ENCODE data around the gene GATA5. TPM values are rescaled to one million over a fixed set of nuclear protein-coding genes. Genes with fewer than 3 reads are reported as not detected.

GATA5 gene
- total and polyA plus RNA-seq, 2 donors from 2014 or later: 1.0 to 6.9 TPM

DNA sequence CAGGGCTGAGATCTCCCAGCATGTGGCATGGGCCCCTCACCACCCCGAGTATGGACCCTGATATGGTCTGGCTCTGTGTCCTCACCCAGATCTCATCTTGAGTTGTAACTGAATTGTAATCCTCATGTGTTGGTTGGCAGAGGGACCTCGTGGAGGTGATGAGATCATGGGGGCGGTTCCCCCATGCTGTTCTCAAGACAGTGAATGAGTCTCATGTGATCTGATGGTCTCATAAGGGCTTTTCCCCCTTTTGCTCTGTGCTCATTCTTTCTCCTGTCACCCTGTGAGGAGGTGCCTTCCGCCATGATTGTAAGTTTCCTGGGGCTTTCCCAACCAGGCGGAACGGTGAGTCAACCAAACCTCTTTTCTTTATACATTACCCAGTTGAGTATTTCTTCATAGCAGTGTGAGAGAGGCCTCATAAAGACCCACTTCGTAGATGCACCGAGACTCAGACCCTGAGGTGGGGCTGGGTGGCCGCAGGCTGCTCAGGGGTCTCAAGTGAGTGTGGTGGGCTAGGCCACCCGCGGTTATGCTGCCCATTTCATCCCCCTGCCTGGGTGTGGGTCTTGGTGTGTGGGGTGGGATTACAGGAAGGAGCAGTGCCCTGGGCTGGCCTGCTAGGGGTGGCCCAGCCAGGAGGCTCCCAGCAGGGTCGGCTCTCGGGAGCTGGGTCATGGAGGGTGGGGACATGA is 26.2 kb upstream of the GATA5 start:
- H3K27me3 ChIP-seq (ENCODE audit: control insufficient read depth, insufficient read depth, low read length): no peaks in the 10 kb centered on the region
- no peaks in the 10 kb centered on the region for H3K36me3 ChIP-seq (ENCODE audit: control insufficient read depth in 2 of 3, insufficient read depth in 3 of 3, low read length in 3 of 3)
- H3K9me3 ChIP-seq (ENCODE audit: control insufficient read depth in 2 of 3, insufficient read depth in 1 of 3, low read length in 3 of 3): no peaks in the 10 kb centered on the region
- intact Hi-C loops (cut with DNase I): no loop called here
- FAIRE-seq (no peak), DNase-seq (no peak)
- H3K4me3 ChIP-seq (ENCODE audit: low read length in 3 of 3): no peak overlapping the region
- no peak overlapping the region for H3K27ac ChIP-seq (ENCODE audit: low read depth in 2 of 2, low read length in 2 of 2)
- no peak overlapping the region for H3K9ac ChIP-seq (ENCODE audit: low read length in 3 of 3)
- TF ChIP-seq, protein P1, sequence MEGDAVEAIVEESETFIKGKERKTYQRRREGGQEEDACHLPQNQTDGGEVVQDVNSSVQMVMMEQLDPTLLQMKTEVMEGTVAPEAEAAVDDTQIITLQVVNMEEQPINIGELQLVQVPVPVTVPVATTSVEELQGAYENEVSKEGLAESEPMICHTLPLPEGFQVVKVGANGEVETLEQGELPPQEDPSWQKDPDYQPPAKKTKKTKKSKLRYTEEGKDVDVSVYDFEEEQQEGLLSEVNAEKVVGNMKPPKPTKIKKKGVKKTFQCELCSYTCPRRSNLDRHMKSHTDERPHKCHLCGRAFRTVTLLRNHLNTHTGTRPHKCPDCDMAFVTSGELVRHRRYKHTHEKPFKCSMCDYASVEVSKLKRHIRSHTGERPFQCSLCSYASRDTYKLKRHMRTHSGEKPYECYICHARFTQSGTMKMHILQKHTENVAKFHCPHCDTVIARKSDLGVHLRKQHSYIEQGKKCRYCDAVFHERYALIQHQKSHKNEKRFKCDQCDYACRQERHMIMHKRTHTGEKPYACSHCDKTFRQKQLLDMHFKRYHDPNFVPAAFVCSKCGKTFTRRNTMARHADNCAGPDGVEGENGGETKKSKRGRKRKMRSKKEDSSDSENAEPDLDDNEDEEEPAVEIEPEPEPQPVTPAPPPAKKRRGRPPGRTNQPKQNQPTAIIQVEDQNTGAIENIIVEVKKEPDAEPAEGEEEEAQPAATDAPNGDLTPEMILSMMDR (IDR thresholded peaks at IDR 0.05; ENCODE audit: borderline replicate concordance, extremely low read depth, insufficient read depth): no peak
- peaks cover 0 to 4% (median 0%) of the 10 kb centered on the region in 3 donors for H3K4me1 ChIP-seq (ENCODE audit: control insufficient read depth in 2 of 3, insufficient read depth in 2 of 3, low read depth in 1 of 3, low read length in 3 of 3)

DNA sequence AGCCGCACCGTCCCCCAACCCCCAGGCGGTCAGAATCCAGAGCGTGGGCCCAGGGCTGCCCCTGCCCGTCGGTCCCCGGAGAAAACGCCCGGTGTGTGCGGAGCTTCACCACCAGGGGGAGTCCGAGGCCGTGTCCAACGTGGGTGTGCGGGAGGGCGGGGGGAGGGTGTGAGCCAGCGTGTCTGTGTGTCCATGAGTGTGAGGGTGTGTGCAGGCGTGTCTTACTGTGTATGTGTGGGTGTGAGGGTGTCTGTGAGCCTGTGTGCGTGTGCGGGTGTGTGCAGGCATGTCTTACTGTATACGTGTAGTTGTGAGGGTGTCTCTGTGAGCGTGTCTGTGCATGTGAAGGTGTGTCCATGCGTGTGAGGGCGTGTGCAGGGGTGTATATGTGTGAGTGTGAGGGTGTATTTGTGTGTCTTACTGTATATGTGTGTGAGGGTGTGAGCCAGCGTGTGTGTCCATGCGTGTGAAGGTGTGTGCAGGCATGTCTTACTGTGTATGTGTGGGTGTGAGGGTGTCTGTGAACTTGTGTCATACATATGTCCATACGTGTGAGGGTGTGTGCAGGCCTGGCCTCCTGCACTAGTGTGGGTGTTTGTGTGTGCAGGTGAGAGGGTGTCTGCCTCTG is 24.6 kb upstream of the GATA5 start:
- no peak for FAIRE-seq
- no peak overlapping the region for H3K9ac ChIP-seq (ENCODE audit: low read length in 3 of 3)
- H3K27ac ChIP-seq (ENCODE audit: low read depth in 2 of 2, low read length in 2 of 2): no peak overlapping the region
- H3K4me1 ChIP-seq (ENCODE audit: control insufficient read depth in 2 of 3, insufficient read depth in 2 of 3, low read depth in 1 of 3, low read length in 3 of 3): peaks cover 0 to 11% (median 0%) of the 10 kb centered on the region in 3 donors
- H3K4me3 ChIP-seq (ENCODE audit: low read length in 3 of 3): no peak overlapping the region
- H3K36me3 ChIP-seq (ENCODE audit: control insufficient read depth in 2 of 3, insufficient read depth in 3 of 3, low read length in 3 of 3): no peaks in the 10 kb centered on the region
- TF ChIP-seq, protein P1 (IDR thresholded peaks at IDR 0.05; ENCODE audit: borderline replicate concordance, extremely low read depth, insufficient read depth): peak; percentile 91
- intact Hi-C loops (cut with DNase I): no loop called here
- DNase-seq: peak; percentile 69 to 90 (median 77)
- H3K9me3 ChIP-seq (ENCODE audit: control insufficient read depth in 2 of 3, insufficient read depth in 1 of 3, low read length in 3 of 3): no peaks in the 10 kb centered on the region
- no peaks in the 10 kb centered on the region for H3K27me3 ChIP-seq (ENCODE audit: control insufficient read depth, insufficient read depth, low read length)

DNA sequence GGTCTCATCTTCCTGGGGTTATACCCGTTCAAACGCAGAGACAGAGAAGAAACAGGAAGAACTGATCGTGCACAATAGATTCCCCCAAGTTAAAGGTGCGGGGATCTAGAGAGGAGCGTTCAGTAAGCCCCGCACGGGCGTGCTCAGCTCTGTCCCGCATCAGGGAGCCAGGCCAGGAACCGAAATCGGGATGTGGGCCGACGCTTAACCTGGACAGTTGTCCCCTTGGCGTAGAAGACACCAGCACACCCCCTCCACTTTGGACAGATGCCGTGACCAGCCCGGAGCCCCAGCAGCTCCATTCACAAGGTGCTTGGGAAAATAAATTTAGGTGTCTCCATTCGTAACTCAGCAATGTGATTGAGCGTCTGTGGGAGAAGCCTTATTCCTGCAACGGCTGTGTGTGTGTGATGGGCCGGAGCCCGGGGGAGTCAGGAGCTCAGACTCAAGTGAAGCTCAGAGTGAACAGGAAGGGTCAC is 24.0 kb upstream of the GATA5 start:
- intact Hi-C loops (cut with DNase I): loop anchor here (5.0 kb wide), 1 partner anchor 118 kb away; no protein-coding TSS in a partner anchor
- Histone ChIP-seq H3K27ac (ENCODE audit: low read depth in 2 of 2, low read length in 2 of 2) (no peak overlapping the region), H3K9ac (ENCODE audit: low read length in 3 of 3) (no peak overlapping the region), H3K4me3 (ENCODE audit: low read length in 3 of 3) (no peak overlapping the region), H3K36me3 (ENCODE audit: control insufficient read depth in 2 of 3, insufficient read depth in 3 of 3, low read length in 3 of 3) (no peaks in the 10 kb centered on the region), H3K27me3 (ENCODE audit: control insufficient read depth, insufficient read depth, low read length) (no peaks in the 10 kb centered on the region), H3K9me3 (ENCODE audit: control insufficient read depth in 2 of 3, insufficient read depth in 1 of 3, low read length in 3 of 3) (no peaks in the 10 kb centered on the region), H3K4me1 (ENCODE audit: control insufficient read depth in 2 of 3, insufficient read depth in 2 of 3, low read depth in 1 of 3, low read length in 3 of 3) (peaks cover 0 to 13% (median 0%) of the 10 kb centered on the region in 3 donors)
- DNase-seq (no peak), FAIRE-seq (no peak)
- TF ChIP-seq, protein P1 (IDR thresholded peaks at IDR 0.05; ENCODE audit: borderline replicate concordance, extremely low read depth, insufficient read depth): no peak

Measured in kidney (tissue), 14 donors.